Activated CD4-positive, alpha-beta T cell treated with anti-CD3 and anti-CD28 coated beads, Interleukin-2, amount 50 U/mL, for 4 hours (primary cell): ENCODE results near the gene TTLL12.
"Not testable (repeated sequence)": the region's sequence is repeated elsewhere in the genome, so short reads cannot be mapped to it uniquely, and the experiment has no call there.

Source experiments
- DNase-seq, 2 experiments: peaks; one replicate each; pipeline ENCODE4 v3.0.0-alpha.2; 2020

Gene TTLL12

GRCh38 chr22:43152003-43152356 lies 35.0 kb downstream of the TTLL12 start:
- DNase-seq, result no peak

GRCh38 chr22:43151251-43152002 lies 35.5 kb downstream of the TTLL12 start, which contains the start of gene TSPO:
Gene TSPO, plus strand, starts transcription at chr22:43151559. Its CDS starts 7,680 bp downstream, at chr22:43159239.
- DNase-seq, result peak; percentile 43 to 49

GRCh38 chr22:43150731-43151206 lies 36.2 kb downstream of the TTLL12 start:
- DNase-seq, result no peak

GRCh38 chr22:43148581-43148980 lies 38.4 kb downstream of the TTLL12 start:
- no peak for DNase-seq

GRCh38 chr22:43147821-43148220 lies 39.1 kb downstream of the TTLL12 start:
- no peak for DNase-seq

- not testable (repeated sequence) for DNase-seq
These were observed 40.6 kb downstream of the TTLL12 start for GRCh38 chr22:43146332-43146731.

- DNase-seq, result not testable (repeated sequence)
These were observed 41.6 kb downstream of the TTLL12 start for GRCh38 chr22:43145371-43145770.

- DNase-seq, result no peak
These were observed 42.0 kb downstream of the TTLL12 start for GRCh38 chr22:43144949-43145348.

- DNase-seq, result peak; percentile 66 to 68
These were observed 43.9 kb downstream of the TTLL12 start, which contains the start of gene MCAT for GRCh38 chr22:43142880-43143562. Gene MCAT, minus strand, starts transcription at chr22:43143398. Its CDS starts 50 bp downstream, at chr22:43143348.

- no peak for DNase-seq
These were observed 50.1 kb downstream of the TTLL12 start for GRCh38 chr22:43136801-43137200.

GRCh38 chr22:43136255-43136654 lies 50.7 kb downstream of the TTLL12 start:
- peak in 1 of 2 experiments; percentile 22 for DNase-seq

- DNase-seq, result no peak
These were observed 51.4 kb downstream of the TTLL12 start for GRCh38 chr22:43135565-43135964.

- no peak for DNase-seq
These were observed 52.4 kb downstream of the TTLL12 start for GRCh38 chr22:43134553-43134952.

GRCh38 chr22:43133401-43133800 lies 53.5 kb downstream of the TTLL12 start:
- no peak for DNase-seq

- DNase-seq, result no peak
These were observed 55.0 kb downstream of the TTLL12 start for GRCh38 chr22:43131773-43132501.

- no peak for DNase-seq
These were observed 57.2 kb downstream of the TTLL12 start for GRCh38 chr22:43129426-43130425.

- no peak for DNase-seq
These were observed 58.0 kb downstream of the TTLL12 start for GRCh38 chr22:43128928-43129424.

- no peak for DNase-seq
These were observed 58.8 kb downstream of the TTLL12 start for GRCh38 chr22:43128116-43128515.

- no peak for DNase-seq
These were observed 59.6 kb downstream of the TTLL12 start for GRCh38 chr22:43127166-43127908.

GRCh38 chr22:43126501-43127165 lies 60.3 kb downstream of the TTLL12 start:
- DNase-seq, result no peak
